ENCODE data around the gene RIMBP2. TPM values are rescaled to one million over a fixed set of nuclear protein-coding genes. Genes with fewer than 3 reads are reported as not detected.

RIMBP2 gene
- total and polyA plus RNA-seq, 7 experiments from 2014 or later = 0.05 TPM; not detected in 6

DNA sequence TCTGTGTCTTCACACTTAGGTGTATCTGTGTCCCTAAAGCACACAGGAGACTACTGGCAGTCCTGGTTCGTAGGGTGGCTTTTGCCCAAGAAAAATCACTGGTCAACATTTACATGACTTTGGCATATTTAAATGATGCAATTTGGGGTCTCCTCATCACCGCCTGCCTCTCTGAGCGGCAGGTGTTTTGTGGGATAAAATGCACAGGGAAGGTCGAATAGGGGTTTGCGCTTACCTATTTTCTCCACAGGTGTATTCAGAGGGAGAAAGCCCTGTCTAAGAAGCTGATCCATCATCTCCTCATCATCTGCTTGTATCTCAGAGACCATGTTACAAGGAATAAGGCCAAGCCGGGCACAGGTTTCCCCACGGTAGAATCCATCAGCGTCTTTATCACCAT lies 303.7 kb downstream of the RIMBP2 start:
- no peak for DNase-seq
- H3K4me3 ChIP-seq (ENCODE audit: low read length) = no peak overlapping the region
- H3K36me3 ChIP-seq (ENCODE audit: control insufficient read depth in 2 of 3, insufficient read depth in 3 of 3, low read length in 3 of 3) = no peaks in the 10 kb centered on the region
- CTCF ChIA-PET = no interaction called here
- Mint-ChIP-seq H3K36me3 (no peaks in the 10 kb centered on the region), H3K27ac (no peak overlapping the region), H3K4me1 (peaks cover 0 to 2% (median 0%) of the 10 kb centered on the region in 7 donors), H3K4me3 (no peak overlapping the region), H3K9me3 (no peaks in the 10 kb centered on the region), H3K27me3 (peaks cover 0 to 7% (median 6%) of the 10 kb centered on the region in 5 donors)
- H3K9me3 ChIP-seq (ENCODE audit: control insufficient read depth in 2 of 3, low read length in 3 of 3) = no peaks in the 10 kb centered on the region
- no peaks in the 10 kb centered on the region for H3K27me3 ChIP-seq (ENCODE audit: control insufficient read depth in 2 of 2, insufficient read depth in 2 of 2, low read length in 2 of 2)
- intact Hi-C loops (cut with micrococcal nuclease) = no loop called here
- no peak for ATAC-seq
- H3K4me1 ChIP-seq (ENCODE audit: control insufficient read depth in 2 of 2, insufficient read depth in 2 of 2, low read length in 2 of 2) = no peaks in the 10 kb centered on the region
- POLR2A ChIA-PET = no interaction called here
- H3K27ac ChIP-seq (ENCODE audit: low read depth, low read length) = no peak overlapping the region

DNA sequence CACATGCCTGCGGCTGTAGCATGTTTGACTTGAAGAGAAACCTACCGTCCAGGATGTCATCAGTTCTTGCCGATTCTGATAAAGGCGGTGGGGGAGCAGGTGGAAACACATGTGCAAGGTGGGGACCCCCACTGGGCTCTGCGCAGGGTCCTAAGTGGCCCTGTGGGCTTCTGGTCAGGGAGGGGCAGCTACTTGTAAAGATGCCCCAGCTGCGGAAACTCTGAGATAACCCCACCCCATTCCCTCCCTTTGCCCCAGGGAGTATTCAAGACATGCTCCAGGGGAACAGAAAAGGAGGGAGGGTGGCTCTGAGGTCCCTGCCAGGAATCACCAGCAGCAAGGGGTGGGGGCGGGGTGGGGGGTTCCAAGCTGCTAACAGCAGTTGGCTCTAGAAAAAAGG lies 310.8 kb downstream of the RIMBP2 start:
- H3K4me3 ChIP-seq (ENCODE audit: low read length) = no peak overlapping the region
- Mint-ChIP-seq H3K27ac (no peak overlapping the region), H3K4me1 (peaks cover 0 to 4% (median 0%) of the 10 kb centered on the region in 7 donors), H3K27me3 (peaks cover 3 to 23% (median 4%) of the 10 kb centered on the region in 5 donors), H3K9me3 (no peaks in the 10 kb centered on the region), H3K4me3 (no peak overlapping the region), H3K36me3 (no peaks in the 10 kb centered on the region)
- DNase-seq = no peak
- H3K27ac ChIP-seq (ENCODE audit: low read depth, low read length) = no peak overlapping the region
- H3K4me1 ChIP-seq (ENCODE audit: control insufficient read depth in 2 of 2, insufficient read depth in 2 of 2, low read length in 2 of 2) = no peaks in the 10 kb centered on the region
- ChIA-PET POLR2A (no interaction called here), CTCF (no interaction called here)
- intact Hi-C loops (cut with micrococcal nuclease) = no loop called here
- no peaks in the 10 kb centered on the region for H3K9me3 ChIP-seq (ENCODE audit: control insufficient read depth in 2 of 3, low read length in 3 of 3)
- ATAC-seq = no peak
- no peaks in the 10 kb centered on the region for H3K27me3 ChIP-seq (ENCODE audit: control insufficient read depth in 2 of 2, insufficient read depth in 2 of 2, low read length in 2 of 2)
- H3K36me3 ChIP-seq (ENCODE audit: control insufficient read depth in 2 of 3, insufficient read depth in 3 of 3, low read length in 3 of 3) = no peaks in the 10 kb centered on the region

DNA sequence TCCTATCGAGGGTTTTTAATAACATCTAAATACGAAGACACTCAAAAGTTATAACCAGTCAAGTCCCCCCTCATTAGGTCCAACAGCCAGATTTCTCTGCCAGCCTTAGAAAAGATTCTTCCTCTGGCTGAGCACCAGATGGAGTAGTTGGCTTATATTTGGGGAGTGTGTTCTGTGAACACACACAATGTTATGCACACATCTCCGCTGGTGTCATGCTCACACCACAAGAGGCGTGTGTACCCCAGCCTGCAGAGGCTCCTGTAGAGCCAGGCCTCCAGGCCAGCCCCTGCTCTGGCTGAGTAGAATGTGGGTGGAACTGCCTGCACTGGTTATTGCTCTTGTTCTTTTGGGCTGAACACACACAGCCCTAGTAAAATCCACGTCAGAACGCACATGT lies 314.4 kb downstream of the RIMBP2 start:
- intact Hi-C loops (cut with micrococcal nuclease) = no loop called here
- Histone ChIP-seq H3K9me3 (ENCODE audit: control insufficient read depth in 2 of 3, low read length in 3 of 3) (no peaks in the 10 kb centered on the region), H3K4me1 (ENCODE audit: control insufficient read depth in 2 of 2, insufficient read depth in 2 of 2, low read length in 2 of 2) (no peaks in the 10 kb centered on the region), H3K27me3 (ENCODE audit: control insufficient read depth in 2 of 2, insufficient read depth in 2 of 2, low read length in 2 of 2) (no peaks in the 10 kb centered on the region), H3K36me3 (ENCODE audit: control insufficient read depth in 2 of 3, insufficient read depth in 3 of 3, low read length in 3 of 3) (no peaks in the 10 kb centered on the region), H3K27ac (ENCODE audit: low read depth, low read length) (no peak overlapping the region), H3K4me3 (ENCODE audit: low read length) (no peak overlapping the region)
- no peak for DNase-seq
- Mint-ChIP-seq H3K4me1 (peaks cover 0 to 2% (median 0%) of the 10 kb centered on the region in 7 donors), H3K9me3 (no peaks in the 10 kb centered on the region), H3K27me3 (peaks cover 3 to 45% (median 19%) of the 10 kb centered on the region in 5 donors), H3K27ac (no peak overlapping the region), H3K36me3 (no peaks in the 10 kb centered on the region), H3K4me3 (no peak overlapping the region)
- POLR2A ChIA-PET = no interaction called here
- CTCF ChIA-PET = no interaction called here
- ATAC-seq = no peak

DNA sequence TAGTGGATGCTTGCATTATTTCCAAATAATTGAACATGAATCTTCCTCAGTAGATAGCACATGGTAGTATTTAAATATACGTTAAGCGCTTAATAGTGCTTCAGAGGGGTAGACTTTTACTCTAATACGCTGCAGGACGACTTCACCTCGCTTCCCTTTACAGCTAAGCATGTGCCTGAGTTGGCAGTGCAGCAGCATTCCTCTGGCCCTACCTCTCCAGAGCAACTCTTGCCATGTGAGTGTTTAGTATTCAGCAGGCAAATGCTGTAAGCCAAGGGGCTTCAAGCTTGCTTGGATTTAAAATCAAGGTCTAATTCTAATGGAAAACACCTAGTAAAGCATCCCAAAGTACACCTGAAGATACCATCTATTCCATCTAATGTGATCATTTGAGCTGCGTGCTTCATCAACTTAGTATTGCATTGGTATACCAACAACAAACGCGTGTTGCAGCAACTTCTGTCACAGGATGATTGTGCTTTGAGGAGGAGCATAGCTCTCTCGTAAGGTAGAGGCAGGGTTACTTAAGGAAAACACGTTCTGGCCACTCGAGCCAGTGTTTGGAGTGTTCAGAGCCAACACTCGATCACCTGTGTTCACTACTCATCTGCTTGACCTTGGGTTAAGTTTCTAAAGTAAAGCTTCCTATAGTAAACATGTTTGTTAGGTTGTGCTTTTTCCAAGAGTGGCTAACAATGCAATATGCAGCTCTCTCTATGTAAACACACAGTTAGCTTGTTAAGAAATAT lies 317.8 kb downstream of the RIMBP2 start:
- no peak overlapping the region for H3K27ac Mint-ChIP-seq
- intact Hi-C loops (cut with micrococcal nuclease) = no loop called here
- Histone ChIP-seq H3K9me3 (ENCODE audit: control insufficient read depth in 2 of 3, low read length in 3 of 3) (no peaks in the 10 kb centered on the region), H3K36me3 (ENCODE audit: control insufficient read depth in 2 of 3, insufficient read depth in 3 of 3, low read length in 3 of 3) (no peaks in the 10 kb centered on the region), H3K27ac (ENCODE audit: low read depth, low read length) (no peak overlapping the region), H3K4me3 (ENCODE audit: low read length) (no peak overlapping the region), H3K27me3 (ENCODE audit: control insufficient read depth in 2 of 2, insufficient read depth in 2 of 2, low read length in 2 of 2) (no peaks in the 10 kb centered on the region), H3K4me1 (ENCODE audit: control insufficient read depth in 2 of 2, insufficient read depth in 2 of 2, low read length in 2 of 2) (no peaks in the 10 kb centered on the region)
- H3K4me1 Mint-ChIP-seq = peaks cover 0 to 6% (median 0%) of the 10 kb centered on the region in 7 donors
- POLR2A ChIA-PET = no interaction called here
- no peak for ATAC-seq
- CTCF ChIA-PET = no interaction called here
- DNase-seq = no peak
- peaks cover 0 to 61% (median 27%) of the 10 kb centered on the region in 5 donors for H3K27me3 Mint-ChIP-seq
- no peaks in the 10 kb centered on the region for H3K36me3 Mint-ChIP-seq
- peaks cover 0 to 3% (median 0%) of the 10 kb centered on the region in 11 donors for H3K9me3 Mint-ChIP-seq
- H3K4me3 Mint-ChIP-seq = no peak overlapping the region

DNA sequence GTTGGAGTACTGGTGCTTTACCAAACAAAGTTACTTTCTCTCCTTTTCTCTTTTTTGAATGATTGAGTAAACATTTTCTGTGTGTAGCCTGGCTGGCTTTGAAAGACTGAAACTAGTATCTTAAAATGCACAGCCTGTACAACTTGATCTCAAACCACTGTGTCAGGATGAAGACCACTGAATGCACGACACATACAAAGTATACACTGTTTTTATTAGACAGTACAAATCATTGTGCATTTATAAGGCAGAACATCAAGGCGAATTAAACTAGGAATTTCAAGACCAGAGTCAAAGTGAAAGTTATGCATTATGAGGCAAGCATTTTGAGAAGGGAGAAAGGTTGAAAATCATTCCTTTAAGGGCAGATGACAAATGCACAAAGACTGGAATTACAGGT lies 319.4 kb downstream of the RIMBP2 start:
- ChIA-PET CTCF (no interaction called here), POLR2A (no interaction called here)
- ATAC-seq (no peak), DNase-seq (no peak)
- Histone ChIP-seq H3K27me3 (ENCODE audit: control insufficient read depth in 2 of 2, insufficient read depth in 2 of 2, low read length in 2 of 2) (no peaks in the 10 kb centered on the region), H3K27ac (ENCODE audit: low read depth, low read length) (no peak overlapping the region), H3K4me1 (ENCODE audit: control insufficient read depth in 2 of 2, insufficient read depth in 2 of 2, low read length in 2 of 2) (no peaks in the 10 kb centered on the region), H3K36me3 (ENCODE audit: control insufficient read depth in 2 of 3, insufficient read depth in 3 of 3, low read length in 3 of 3) (no peaks in the 10 kb centered on the region), H3K4me3 (ENCODE audit: low read length) (no peak overlapping the region), H3K9me3 (ENCODE audit: control insufficient read depth in 2 of 3, low read length in 3 of 3) (no peaks in the 10 kb centered on the region)
- intact Hi-C loops (cut with micrococcal nuclease) = no loop called here
- H3K4me1 Mint-ChIP-seq = peaks cover 0 to 6% (median 0%) of the 10 kb centered on the region in 7 donors
- H3K4me3 Mint-ChIP-seq = no peak overlapping the region
- peaks cover 0 to 45% (median 21%) of the 10 kb centered on the region in 5 donors for H3K27me3 Mint-ChIP-seq
- no peak overlapping the region for H3K27ac Mint-ChIP-seq
- no peaks in the 10 kb centered on the region for H3K36me3 Mint-ChIP-seq
- peaks cover 0 to 3% (median 0%) of the 10 kb centered on the region in 11 donors for H3K9me3 Mint-ChIP-seq

DNA sequence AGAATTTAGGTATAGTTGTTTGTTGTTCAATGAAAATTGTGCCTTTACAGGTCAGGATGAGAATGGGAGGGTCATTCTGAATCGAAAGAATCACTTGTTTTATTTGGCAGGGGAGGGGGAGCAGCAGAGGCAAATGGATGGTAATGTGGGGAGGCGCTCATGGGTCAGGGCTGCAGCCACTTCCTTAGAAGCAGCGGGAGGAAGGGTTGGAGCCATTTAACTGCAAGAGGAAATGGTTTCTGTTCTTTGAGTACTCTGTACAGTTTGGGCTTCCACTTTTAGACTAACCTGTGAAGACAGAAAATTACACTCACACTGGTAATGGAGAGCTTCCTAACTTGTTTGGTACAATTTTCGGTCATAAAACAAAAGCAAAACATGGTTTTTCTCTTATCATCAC lies 321.2 kb downstream of the RIMBP2 start:
- no peak for ATAC-seq
- H3K4me3 Mint-ChIP-seq = no peak overlapping the region
- H3K36me3 Mint-ChIP-seq = no peaks in the 10 kb centered on the region
- intact Hi-C loops (cut with micrococcal nuclease) = no loop called here
- no peak overlapping the region for H3K27ac Mint-ChIP-seq
- Histone ChIP-seq H3K36me3 (ENCODE audit: control insufficient read depth in 2 of 3, insufficient read depth in 3 of 3, low read length in 3 of 3) (no peaks in the 10 kb centered on the region), H3K27ac (ENCODE audit: low read depth, low read length) (no peak overlapping the region), H3K27me3 (ENCODE audit: control insufficient read depth in 2 of 2, insufficient read depth in 2 of 2, low read length in 2 of 2) (no peaks in the 10 kb centered on the region), H3K9me3 (ENCODE audit: control insufficient read depth in 2 of 3, low read length in 3 of 3) (no peaks in the 10 kb centered on the region), H3K4me3 (ENCODE audit: low read length) (no peak overlapping the region), H3K4me1 (ENCODE audit: control insufficient read depth in 2 of 2, insufficient read depth in 2 of 2, low read length in 2 of 2) (no peaks in the 10 kb centered on the region)
- ChIA-PET CTCF (no interaction called here), POLR2A (no interaction called here)
- peaks cover 0 to 38% (median 17%) of the 10 kb centered on the region in 5 donors for H3K27me3 Mint-ChIP-seq
- no peak for DNase-seq
- peaks cover 0 to 6% (median 0%) of the 10 kb centered on the region in 7 donors for H3K4me1 Mint-ChIP-seq
- H3K9me3 Mint-ChIP-seq = peaks cover 0 to 6% (median 0%) of the 10 kb centered on the region in 11 donors

DNA sequence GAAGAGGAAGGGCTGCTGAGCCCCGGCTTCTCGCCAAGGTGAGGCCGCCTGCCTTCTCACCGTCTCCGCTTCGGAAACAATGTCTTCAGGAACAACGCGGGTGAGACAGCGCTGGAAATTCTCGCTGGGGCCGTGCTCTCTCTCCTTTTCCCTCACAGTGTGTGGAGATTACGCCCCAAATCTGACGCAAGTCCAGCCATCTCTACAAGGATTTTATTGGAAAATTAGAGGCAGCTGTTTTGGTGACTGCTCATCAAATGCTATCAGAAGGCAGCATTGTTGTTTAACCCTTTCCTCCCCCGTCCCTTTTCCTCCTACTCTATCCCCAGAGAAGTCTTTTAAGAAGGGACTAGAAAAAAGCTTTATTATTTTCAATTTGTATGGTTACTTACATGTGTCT lies 324.9 kb downstream of the RIMBP2 start:
- CTCF ChIA-PET = no interaction called here
- Histone ChIP-seq H3K36me3 (ENCODE audit: control insufficient read depth in 2 of 3, insufficient read depth in 3 of 3, low read length in 3 of 3) (no peaks in the 10 kb centered on the region), H3K27ac (ENCODE audit: low read depth, low read length) (no peak overlapping the region), H3K4me3 (ENCODE audit: low read length) (no peak overlapping the region), H3K9me3 (ENCODE audit: control insufficient read depth in 2 of 3, low read length in 3 of 3) (peaks cover 0 to 5% (median 0%) of the 10 kb centered on the region in 3 experiments), H3K4me1 (ENCODE audit: control insufficient read depth in 2 of 2, insufficient read depth in 2 of 2, low read length in 2 of 2) (no peaks in the 10 kb centered on the region), H3K27me3 (ENCODE audit: control insufficient read depth in 2 of 2, insufficient read depth in 2 of 2, low read length in 2 of 2) (no peaks in the 10 kb centered on the region)
- Mint-ChIP-seq H3K9me3 (peaks cover 0 to 16% (median 7%) of the 10 kb centered on the region in 11 donors), H3K36me3 (no peaks in the 10 kb centered on the region), H3K4me3 (no peak overlapping the region), H3K27me3 (peaks cover 0 to 14% (median 4%) of the 10 kb centered on the region in 5 donors), H3K4me1 (peaks cover 0 to 9% (median 6%) of the 10 kb centered on the region in 7 donors), H3K27ac (no peak overlapping the region)
- intact Hi-C loops (cut with micrococcal nuclease) = no loop called here
- DNase-seq (no peak), ATAC-seq (no peak)
- POLR2A ChIA-PET = no interaction called here

All from naive thymus-derived CD4-positive, alpha-beta T cell (primary cell).